Putamen (tissue), 1 donor: ENCODE results near the gene SMIM34.

ENCODE experiments used
- DNase-seq: peaks from one replicate; pipeline ENCODE4 v3.0.0-alpha.2; 2016; ENCODE audit warnings: low spot score

The SMIM34 gene

GRCh38 chr21:34372321-34372720, 51.4 kb downstream of the SMIM34 start:
- no peak for DNase-seq

GRCh38 chr21:34369741-34370140, 54.0 kb downstream of the SMIM34 start:
- DNase-seq: no peak
